ENCODE measurements around the gene ADCY4.

DNA sequence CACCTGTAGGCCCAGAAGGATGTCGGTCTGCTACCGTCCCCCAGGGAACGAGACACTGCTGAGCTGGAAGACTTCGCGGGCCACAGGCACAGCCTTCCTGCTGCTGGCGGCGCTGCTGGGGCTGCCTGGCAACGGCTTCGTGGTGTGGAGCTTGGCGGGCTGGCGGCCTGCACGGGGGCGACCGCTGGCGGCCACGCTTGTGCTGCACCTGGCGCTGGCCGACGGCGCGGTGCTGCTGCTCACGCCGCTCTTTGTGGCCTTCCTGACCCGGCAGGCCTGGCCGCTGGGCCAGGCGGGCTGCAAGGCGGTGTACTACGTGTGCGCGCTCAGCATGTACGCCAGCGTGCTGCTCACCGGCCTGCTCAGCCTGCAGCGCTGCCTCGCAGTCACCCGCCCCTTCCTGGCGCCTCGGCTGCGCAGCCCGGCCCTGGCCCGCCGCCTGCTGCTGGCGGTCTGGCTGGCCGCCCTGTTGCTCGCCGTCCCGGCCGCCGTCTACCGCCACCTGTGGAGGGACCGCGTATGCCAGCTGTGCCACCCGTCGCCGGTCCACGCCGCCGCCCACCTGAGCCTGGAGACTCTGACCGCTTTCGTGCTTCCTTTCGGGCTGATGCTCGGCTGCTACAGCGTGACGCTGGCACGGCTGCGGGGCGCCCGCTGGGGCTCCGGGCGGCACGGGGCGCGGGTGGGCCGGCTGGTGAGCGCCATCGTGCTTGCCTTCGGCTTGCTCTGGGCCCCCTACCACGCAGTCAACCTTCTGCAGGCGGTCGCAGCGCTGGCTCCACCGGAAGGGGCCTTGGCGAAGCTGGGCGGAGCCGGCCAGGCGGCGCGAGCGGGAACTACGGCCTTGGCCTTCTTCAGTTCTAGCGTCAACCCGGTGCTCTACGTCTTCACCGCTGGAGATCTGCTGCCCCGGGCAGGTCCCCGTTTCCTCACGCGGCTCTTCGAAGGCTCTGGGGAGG lies 23.9 kb downstream of the ADCY4 start, which contains the start of gene LTB4R:
- TF ChIP-seq, protein P1, sequence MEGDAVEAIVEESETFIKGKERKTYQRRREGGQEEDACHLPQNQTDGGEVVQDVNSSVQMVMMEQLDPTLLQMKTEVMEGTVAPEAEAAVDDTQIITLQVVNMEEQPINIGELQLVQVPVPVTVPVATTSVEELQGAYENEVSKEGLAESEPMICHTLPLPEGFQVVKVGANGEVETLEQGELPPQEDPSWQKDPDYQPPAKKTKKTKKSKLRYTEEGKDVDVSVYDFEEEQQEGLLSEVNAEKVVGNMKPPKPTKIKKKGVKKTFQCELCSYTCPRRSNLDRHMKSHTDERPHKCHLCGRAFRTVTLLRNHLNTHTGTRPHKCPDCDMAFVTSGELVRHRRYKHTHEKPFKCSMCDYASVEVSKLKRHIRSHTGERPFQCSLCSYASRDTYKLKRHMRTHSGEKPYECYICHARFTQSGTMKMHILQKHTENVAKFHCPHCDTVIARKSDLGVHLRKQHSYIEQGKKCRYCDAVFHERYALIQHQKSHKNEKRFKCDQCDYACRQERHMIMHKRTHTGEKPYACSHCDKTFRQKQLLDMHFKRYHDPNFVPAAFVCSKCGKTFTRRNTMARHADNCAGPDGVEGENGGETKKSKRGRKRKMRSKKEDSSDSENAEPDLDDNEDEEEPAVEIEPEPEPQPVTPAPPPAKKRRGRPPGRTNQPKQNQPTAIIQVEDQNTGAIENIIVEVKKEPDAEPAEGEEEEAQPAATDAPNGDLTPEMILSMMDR (IDR thresholded peaks at IDR 0.05; ENCODE audit: insufficient read depth, low read length, poor library complexity, severe bottlenecking) = no peak
- no peak for TF ChIP-seq EZH2phosphoT487 (conservative IDR thresholded peaks at IDR 0.05; ENCODE audit: low read length)
